ENCODE results near the gene TIMELESS.

- TF ChIP-seq CTCF (IDR thresholded peaks at IDR 0.05; ENCODE audit: poor library complexity): no peak
- no peak for TF ChIP-seq EZH2phosphoT487 (IDR thresholded peaks at IDR 0.05; ENCODE audit: low read depth, severe bottlenecking, unreplicated experiment)
Measured at GRCh38 chr12:56391721-56392120, 57.5 kb downstream of the TIMELESS start.

Data from hepatocyte (in vitro differentiated cells).